ENCODE results near the gene RPL34.

DNA sequence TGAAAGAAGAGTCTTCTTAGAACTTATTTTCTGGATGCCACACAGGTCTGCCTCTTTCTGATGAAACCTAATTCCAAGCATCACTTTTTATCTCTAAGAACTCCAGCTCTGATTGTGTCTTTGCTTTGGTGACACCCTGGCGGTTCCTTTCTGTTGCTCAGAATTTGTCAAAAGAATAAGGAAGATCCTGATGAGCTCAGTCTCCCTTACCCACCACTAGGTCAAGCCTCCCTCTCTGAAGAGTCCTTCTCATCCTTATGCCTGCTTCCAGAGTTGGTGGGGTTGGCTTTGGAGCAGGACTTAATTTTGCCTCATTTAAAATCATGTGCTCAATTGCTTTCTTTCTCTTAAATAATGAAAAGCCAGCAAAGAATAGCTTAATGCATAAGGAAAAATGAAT lies 31.5 kb upstream of the RPL34 start:
- TF ChIP-seq POLR2AphosphoS2 (conservative IDR thresholded peaks at IDR 0.05; ENCODE audit: low read length): no peak
- TF ChIP-seq, protein P1, sequence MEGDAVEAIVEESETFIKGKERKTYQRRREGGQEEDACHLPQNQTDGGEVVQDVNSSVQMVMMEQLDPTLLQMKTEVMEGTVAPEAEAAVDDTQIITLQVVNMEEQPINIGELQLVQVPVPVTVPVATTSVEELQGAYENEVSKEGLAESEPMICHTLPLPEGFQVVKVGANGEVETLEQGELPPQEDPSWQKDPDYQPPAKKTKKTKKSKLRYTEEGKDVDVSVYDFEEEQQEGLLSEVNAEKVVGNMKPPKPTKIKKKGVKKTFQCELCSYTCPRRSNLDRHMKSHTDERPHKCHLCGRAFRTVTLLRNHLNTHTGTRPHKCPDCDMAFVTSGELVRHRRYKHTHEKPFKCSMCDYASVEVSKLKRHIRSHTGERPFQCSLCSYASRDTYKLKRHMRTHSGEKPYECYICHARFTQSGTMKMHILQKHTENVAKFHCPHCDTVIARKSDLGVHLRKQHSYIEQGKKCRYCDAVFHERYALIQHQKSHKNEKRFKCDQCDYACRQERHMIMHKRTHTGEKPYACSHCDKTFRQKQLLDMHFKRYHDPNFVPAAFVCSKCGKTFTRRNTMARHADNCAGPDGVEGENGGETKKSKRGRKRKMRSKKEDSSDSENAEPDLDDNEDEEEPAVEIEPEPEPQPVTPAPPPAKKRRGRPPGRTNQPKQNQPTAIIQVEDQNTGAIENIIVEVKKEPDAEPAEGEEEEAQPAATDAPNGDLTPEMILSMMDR (IDR thresholded peaks at IDR 0.05): no peak
- no peak for TF ChIP-seq ESRRA (IDR thresholded peaks at IDR 0.05; ENCODE audit: borderline replicate concordance, low read length)
- no peak for TF ChIP-seq POLR2A (IDR thresholded peaks at IDR 0.05; ENCODE audit: low read length)

All from A549 (cell line).